ENCODE measurements around the gene SCNM1. TPM values are rescaled to one million over a fixed set of nuclear protein-coding genes. Genes with fewer than 3 reads are reported as not detected.

The SCNM1 gene
- polyA plus RNA-seq, 3 donors, result 74.9 to 110 (median 103) TPM

DNA sequence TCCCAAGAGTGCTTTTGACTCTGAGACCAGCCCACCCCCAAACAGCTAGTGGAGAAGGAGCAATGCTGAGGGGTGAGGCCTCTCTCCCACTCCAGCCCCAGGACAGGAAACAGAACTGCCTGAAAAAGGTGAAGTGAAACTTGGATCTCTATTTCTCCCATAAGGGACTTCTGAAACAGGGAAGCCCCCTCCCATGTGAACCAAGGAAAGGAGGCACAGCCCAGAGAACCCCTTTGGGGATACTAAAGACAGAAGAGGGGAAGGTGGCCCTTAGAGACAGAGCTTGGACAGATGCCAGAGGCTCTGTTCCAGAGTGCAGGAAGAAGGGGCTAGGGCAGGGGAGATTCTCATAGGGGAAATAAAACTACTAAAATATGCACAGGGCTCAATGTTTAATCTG lies 6.6 kb upstream of the SCNM1 start:
- H3K36me3 Mint-ChIP-seq, result peaks cover 40 to 55% of the 10 kb centered on the region in 2 donors
- peak overlapping the region; percentile 2 to 91 (median 74) for H3K4me3 ChIP-seq (replicated peaks in 1 of 3; ENCODE audit: low read depth in 2 of 3, low read length in 3 of 3)
- H3K9me3 Mint-ChIP-seq, result no peaks in the 10 kb centered on the region
- peaks cover 0 to 6% (median 0%) of the 10 kb centered on the region in 3 donors for H3K27me3 Mint-ChIP-seq (ENCODE audit: low read depth in 3 of 3)
- H3K79me2 ChIP-seq (ENCODE audit: insufficient read depth, low read length), result peaks cover 69% of the 10 kb centered on the region
- peak in 2 of 3 donors; percentile 59 to 79 for DNase-seq
- H3K27me3 ChIP-seq (ENCODE audit: control insufficient read depth in 2 of 2, insufficient read depth in 2 of 2, low read length in 2 of 2), result no peaks in the 10 kb centered on the region
- peak overlapping the region; percentile 39 for H3K9ac ChIP-seq (ENCODE audit: insufficient read depth, low read length, poor library complexity, severe bottlenecking)
- H4K20me1 ChIP-seq (ENCODE audit: insufficient read depth, low read length), result peaks cover 78% of the 10 kb centered on the region
- peaks cover 22 to 53% of the 10 kb centered on the region in 2 donors for H3K36me3 ChIP-seq (replicated peaks in 1 of 2; ENCODE audit: control insufficient read depth in 1 of 2, insufficient read depth in 2 of 2, low read length in 2 of 2)
- intact Hi-C loops (cut with micrococcal nuclease), result loop anchor here in 1 of 2 donors (5.0 kb wide), 2 partner anchors 132 to 397 kb away; no protein-coding TSS in a partner anchor
- H2AFZ ChIP-seq (ENCODE audit: insufficient read depth, low read depth, low read length, poor library complexity, severe bottlenecking), result no peak overlapping the region
- H3K4me1 Mint-ChIP-seq, result peaks cover 65% of the 10 kb centered on the region
- TF ChIP-seq, protein P1, sequence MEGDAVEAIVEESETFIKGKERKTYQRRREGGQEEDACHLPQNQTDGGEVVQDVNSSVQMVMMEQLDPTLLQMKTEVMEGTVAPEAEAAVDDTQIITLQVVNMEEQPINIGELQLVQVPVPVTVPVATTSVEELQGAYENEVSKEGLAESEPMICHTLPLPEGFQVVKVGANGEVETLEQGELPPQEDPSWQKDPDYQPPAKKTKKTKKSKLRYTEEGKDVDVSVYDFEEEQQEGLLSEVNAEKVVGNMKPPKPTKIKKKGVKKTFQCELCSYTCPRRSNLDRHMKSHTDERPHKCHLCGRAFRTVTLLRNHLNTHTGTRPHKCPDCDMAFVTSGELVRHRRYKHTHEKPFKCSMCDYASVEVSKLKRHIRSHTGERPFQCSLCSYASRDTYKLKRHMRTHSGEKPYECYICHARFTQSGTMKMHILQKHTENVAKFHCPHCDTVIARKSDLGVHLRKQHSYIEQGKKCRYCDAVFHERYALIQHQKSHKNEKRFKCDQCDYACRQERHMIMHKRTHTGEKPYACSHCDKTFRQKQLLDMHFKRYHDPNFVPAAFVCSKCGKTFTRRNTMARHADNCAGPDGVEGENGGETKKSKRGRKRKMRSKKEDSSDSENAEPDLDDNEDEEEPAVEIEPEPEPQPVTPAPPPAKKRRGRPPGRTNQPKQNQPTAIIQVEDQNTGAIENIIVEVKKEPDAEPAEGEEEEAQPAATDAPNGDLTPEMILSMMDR (IDR thresholded peaks at IDR 0.05), result no peak
- peak overlapping the region; percentile 60 to 79 for H3K27ac ChIP-seq (ENCODE audit: low read depth in 1 of 2, low read length in 2 of 2)
- H3K4me2 ChIP-seq (replicated peaks; ENCODE audit: extremely low read depth, low read length, poor library complexity, severe bottlenecking), result peak overlapping the region; percentile 88
- H3K4me1 ChIP-seq (ENCODE audit: control insufficient read depth in 1 of 2, insufficient read depth in 2 of 2, low read length in 2 of 2), result peaks cover 54 to 65% of the 10 kb centered on the region in 2 donors
- H3K4me3 Mint-ChIP-seq, result peak overlapping the region; percentile 80 to 98
- peak overlapping the region; percentile 86 to 96 (median 92) for H3K27ac Mint-ChIP-seq
- no peaks in the 10 kb centered on the region for H3K9me3 ChIP-seq (replicated peaks in 1 of 2; ENCODE audit: control insufficient read depth in 1 of 2, insufficient read depth in 1 of 2, low read length in 2 of 2)

- H3K9ac ChIP-seq (ENCODE audit: insufficient read depth, low read length, poor library complexity, severe bottlenecking), result no peak overlapping the region
- TF ChIP-seq, protein P1 (IDR thresholded peaks at IDR 0.05), result no peak
- peaks cover 0 to 1% (median 0%) of the 10 kb centered on the region in 3 donors for H3K27me3 Mint-ChIP-seq (ENCODE audit: low read depth in 3 of 3)
- H4K20me1 ChIP-seq (ENCODE audit: insufficient read depth, low read length), result peaks cover 58% of the 10 kb centered on the region
- no peaks in the 10 kb centered on the region for H3K9me3 Mint-ChIP-seq
- H3K4me1 ChIP-seq (ENCODE audit: control insufficient read depth in 1 of 2, insufficient read depth in 2 of 2, low read length in 2 of 2), result peaks cover 39 to 42% of the 10 kb centered on the region in 2 donors
- H3K27me3 ChIP-seq (ENCODE audit: control insufficient read depth in 2 of 2, insufficient read depth in 2 of 2, low read length in 2 of 2), result no peaks in the 10 kb centered on the region
- intact Hi-C loops (cut with micrococcal nuclease), result loop anchor here (1.0 to 10.0 kb wide), 4 partner anchors 8 to 447 kb away; partner anchors contain the start of genes MINDY1 (in 2 of the 2), PRUNE1 (in 2 of the 2) and SNX27 (in 1 of the 2)
- no peak overlapping the region for H2AFZ ChIP-seq (ENCODE audit: insufficient read depth, low read depth, low read length, poor library complexity, severe bottlenecking)
- H3K4me3 Mint-ChIP-seq, result peak overlapping the region in 1 of 2 donors; percentile 95
- H3K4me2 ChIP-seq (replicated peaks; ENCODE audit: extremely low read depth, low read length, poor library complexity, severe bottlenecking), result peak overlapping the region; percentile 96
- peak overlapping the region; percentile 45 to 93 (median 89) for H3K27ac Mint-ChIP-seq
- peaks cover 42 to 71% of the 10 kb centered on the region in 2 donors for H3K36me3 ChIP-seq (replicated peaks in 1 of 2; ENCODE audit: control insufficient read depth in 1 of 2, insufficient read depth in 2 of 2, low read length in 2 of 2)
- 65% methylated on average over 8 of the region's 11 CpGs for WGBS (ENCODE audit: insufficient coverage)
- peaks cover 52 to 68% of the 10 kb centered on the region in 2 donors for H3K36me3 Mint-ChIP-seq
- no peaks in the 10 kb centered on the region for H3K9me3 ChIP-seq (replicated peaks in 1 of 2; ENCODE audit: control insufficient read depth in 1 of 2, insufficient read depth in 1 of 2, low read length in 2 of 2)
- DNase-seq, result no peak
- peak overlapping the region in 1 of 2 donors; percentile 37 for H3K27ac ChIP-seq (ENCODE audit: low read depth in 1 of 2, low read length in 2 of 2)
- no peak overlapping the region for H3K4me3 ChIP-seq (replicated peaks in 1 of 3; ENCODE audit: low read depth in 2 of 3, low read length in 3 of 3)
- peaks cover 51% of the 10 kb centered on the region for H3K79me2 ChIP-seq (ENCODE audit: insufficient read depth, low read length)
- H3K4me1 Mint-ChIP-seq, result peaks cover 54% of the 10 kb centered on the region
Measured at GRCh38 chr1:151164732-151165280, 1.1 kb upstream of the SCNM1 start.
